GM12878 (cell line): ENCODE data around the gene C2CD5. TPM values are rescaled to one million over a fixed set of nuclear protein-coding genes. Genes with fewer than 3 reads are reported as not detected.
"Not testable (repeated sequence)": the region's sequence is repeated elsewhere in the genome, so short reads cannot be mapped to it uniquely, and the experiment has no call there.

Experiments used
- ATAC-seq: fragments of 200-7000 bp; cut with Tn5 transposase; 3 replicates; pipeline ENCODE4 v1.9.1; 2020; ENCODE audit warnings: mild to moderate bottlenecking, moderate library complexity
- BruUV-seq: library from RNA; stranded (reverse); fragments of 400-500 nt; replicated peaks from 2 replicates; lab custom pipeline; 2021; lab: Mats Ljungman, UMichigan
- CTCF ChIA-PET: fragments of 300-600 bp; sonication (Branson Sonifier 250); formaldehyde crosslinking; extraction: SDS; loops from one replicate; lab custom pipeline; 2021; ENCODE audit warnings: inconsistent platforms; lab: Yijun Ruan, JAX
- POLR2A ChIA-PET: fragments of 350-600 bp; formaldehyde crosslinking; extraction: SDS; loops from one replicate; lab custom pipeline; 2021; ENCODE audit warnings: inconsistent platforms; lab: Charles Lee
- RAD21 ChIA-PET: fragments of 300-600 bp; sonication (Branson Sonifier 250); formaldehyde crosslinking; loops from one replicate; lab custom pipeline; 2023; ENCODE audit warnings: antibody characterized with exemption; ENCODE audit not compliant: unreplicated experiment; lab: Charles Lee
- SMC1A ChIA-PET: fragments of 300-600 bp; sonication (Branson Sonifier 250); formaldehyde crosslinking; loops from one replicate; lab custom pipeline; 2023; ENCODE audit not compliant: unreplicated experiment, uncharacterized antibody; lab: Charles Lee
- DNase-seq: peaks from one replicate; pipeline ENCODE4 v3.0.0-alpha.2; 2011; ENCODE audit warnings: low read depth, low spot score
- FAIRE-seq: peaks from 3 replicates; lab custom pipeline; 2011; peaks lifted over from hg19 to GRCh38; lab: Jason Lieb, UNC
- H2AFZ ChIP-seq: 2 replicates; pipeline ENCODE4 v1.6.0; 2011; ENCODE audit warnings: low read depth, low read length, control low read depth; ENCODE audit not compliant: control insufficient read depth
- H3K27ac ChIP-seq: 2 replicates; pipeline ENCODE4 v1.5.1; 2011; ENCODE audit warnings: control low read depth; ENCODE audit not compliant: control insufficient read depth, insufficient read depth
- H3K27me3 ChIP-seq, 2 experiments: replicated peaks in 1 of 2; 2 replicates each; pipeline versions ENCODE4 v1.6.0 to v1.6.1; 2011; ENCODE audit warnings: low read length in 1 of 2; ENCODE audit not compliant: control insufficient read depth in 2 of 2, insufficient read depth in 2 of 2
- H3K36me3 ChIP-seq, 2 experiments: 2 replicates each; pipeline ENCODE4 v1.5.1; 2011; ENCODE audit warnings: low read length in 1 of 2; ENCODE audit not compliant: control insufficient read depth in 2 of 2, insufficient read depth in 2 of 2
- H3K4me1 ChIP-seq: 2 replicates; pipeline ENCODE4 v1.6.1; 2011; ENCODE audit warnings: mild to moderate bottlenecking, low read length, moderate library complexity, mixed read lengths; ENCODE audit not compliant: control insufficient read depth, insufficient read depth
- H3K4me2 ChIP-seq: 2 replicates; pipeline ENCODE4 v1.6.0; 2011; ENCODE audit warnings: control low read depth; ENCODE audit not compliant: control insufficient read depth, insufficient read depth
- H3K4me3 ChIP-seq: fragments of 200-600 bp; sonication (generic); 2 replicates; pipeline ENCODE4 v1.5.1; 2016
- H3K79me2 ChIP-seq: 2 replicates; pipeline ENCODE4 v1.6.0; 2011; ENCODE audit warnings: low read length; ENCODE audit not compliant: control insufficient read depth, insufficient read depth
- H3K9ac ChIP-seq: 2 replicates; pipeline ENCODE4 v1.8.0; 2011; ENCODE audit warnings: low read length, control low read depth, mixed read lengths; ENCODE audit not compliant: control insufficient read depth, insufficient read depth
- H3K9me3 ChIP-seq: replicated peaks from 3 replicates; pipeline ENCODE4 v1.5.1; 2011; ENCODE audit warnings: mild to moderate bottlenecking, low read length; ENCODE audit not compliant: control insufficient read depth, insufficient read depth
- H4K20me1 ChIP-seq: 2 replicates; pipeline ENCODE4 v1.6.0; 2011; ENCODE audit not compliant: control insufficient read depth, insufficient read depth
- KAT2A ChIP-seq: conservative IDR thresholded peaks from 2 replicates; pipeline ENCODE4 v1.6.1; 2011; ENCODE audit warnings: low read depth, low read length; ENCODE audit not compliant: control insufficient read depth
- MEF2A ChIP-seq: IDR thresholded peaks from 2 replicates; pipeline ENCODE4 v1.6.1; 2011; ENCODE audit warnings: low read depth, mild to moderate bottlenecking, low read length, moderate library complexity; ENCODE audit not compliant: insufficient read depth
- MXI1 ChIP-seq: fragments of 150-350 bp; IDR thresholded peaks from 2 replicates; pipeline ENCODE4 v1.6.1; 2011; ENCODE audit warnings: low read depth, mild to moderate bottlenecking, inconsistent platforms, low read length, improper control_type of control experiment
- PAX8 ChIP-seq: fragments of 450-650 bp; IDR thresholded peaks from 2 replicates; pipeline ENCODE4 v1.6.1; 2017; ENCODE audit warnings: mild to moderate bottlenecking, moderate library complexity
- RAD21 ChIP-seq: IDR thresholded peaks from 2 replicates; pipeline ENCODE4 v1.6.1; 2011; ENCODE audit warnings: mild to moderate bottlenecking, low read depth, low read length, moderate library complexity; ENCODE audit not compliant: insufficient read depth
- TAF1 ChIP-seq: IDR thresholded peaks from 2 replicates; pipeline ENCODE4 v1.6.1; 2011; ENCODE audit warnings: mild to moderate bottlenecking, low read depth, low read length, borderline replicate concordance
- WGBS: methylation state at CpG from one replicate; pipeline ENCODE4 v1.1.6; 2016; ENCODE audit warnings: low lambda C conversion rate; ENCODE audit not compliant: insufficient replicate concordance, insufficient coverage; ENCODE audit errors: missing lambda C conversion rate; 5-methylcytosine and 5-hydroxymethylcytosine counted together
- in situ Hi-C: fragments of 300-500 bp; cut with MboI; formaldehyde crosslinking; loops from 9 replicates; pipeline ENCODE4 v1.14.3; 2018; ENCODE audit warnings: mixed read lengths
- intact Hi-C: fragments of 100-400 bp; cut with micrococcal nuclease; formaldehyde crosslinking; loops from one replicate; pipeline ENCODE4 v1.14.2; 2022; ENCODE audit not compliant: unreplicated experiment
- polyA plus RNA-seq, 11 experiments: library from polyadenylated mRNA; depleted of rRNA in 4 of 11; unstranded in 6 of 11; stranded (reverse) in 5 of 11; fragments of >200 nt; fragmentation: Nextera tagmentation in 4 of 11; fragmentation: Illumina TruSeq in 1 of 11; extraction: Ambion mirVana in 4 of 11; extraction: Trizol in 1 of 11; gene quantifications; 1 replicate in 1 of 11; 2 replicates in 10 of 11; pipeline versions ENCODE4 v1.2.1 to v1.2.3, GENCODE V29; 2011 to 2016; ENCODE audit warnings: inconsistent platforms in 2 of 11, missing spikeins in 2 of 11, low read depth in 1 of 11
- total RNA-seq, 4 experiments: library from RNA; depleted of rRNA in 3 of 4; stranded (reverse); fragments of >200 nt in 3 of 4; fragmentation: Illumina TruSeq in 1 of 4; extraction: Trizol in 1 of 4; gene quantifications; 2 replicates each; pipeline versions ENCODE4 v1.2.1 to v1.2.3, GENCODE V29; 2013 to 2021
- TF ChIP-seq, protein P1 (sequence below): fragments of 450-650 bp; IDR thresholded peaks from 2 replicates; pipeline ENCODE4 v1.6.1; 2017; ENCODE audit warnings: low read depth, mild to moderate bottlenecking, moderate library complexity

Gene C2CD5
- total and polyA plus RNA-seq, 10 of the 15 experiments (the other 5 are each of a cell fraction or from before 2014, with no cell fraction given) = 7.7 to 55.0 (median 27.0) TPM

DNA sequence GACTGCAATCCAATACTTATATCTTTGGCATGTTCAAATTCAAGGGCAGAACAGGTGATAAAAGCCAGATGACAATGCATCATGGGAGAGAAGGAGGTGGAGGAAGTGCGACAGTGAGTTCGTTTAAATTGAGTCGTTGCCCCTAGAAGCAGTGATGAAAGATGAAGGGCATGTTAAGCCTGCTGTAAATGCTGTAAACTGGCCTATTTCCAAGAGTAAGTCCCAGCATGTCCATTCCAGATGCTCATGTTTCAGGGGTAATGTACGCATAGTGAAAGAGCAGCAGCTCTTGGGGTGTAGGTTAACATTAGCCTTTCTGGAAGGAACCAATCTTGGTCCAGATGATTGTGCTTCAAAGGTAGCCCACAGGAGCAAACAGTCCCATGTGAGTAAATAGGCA, 97.1 kb downstream of the C2CD5 start:
- TF ChIP-seq, protein P1, sequence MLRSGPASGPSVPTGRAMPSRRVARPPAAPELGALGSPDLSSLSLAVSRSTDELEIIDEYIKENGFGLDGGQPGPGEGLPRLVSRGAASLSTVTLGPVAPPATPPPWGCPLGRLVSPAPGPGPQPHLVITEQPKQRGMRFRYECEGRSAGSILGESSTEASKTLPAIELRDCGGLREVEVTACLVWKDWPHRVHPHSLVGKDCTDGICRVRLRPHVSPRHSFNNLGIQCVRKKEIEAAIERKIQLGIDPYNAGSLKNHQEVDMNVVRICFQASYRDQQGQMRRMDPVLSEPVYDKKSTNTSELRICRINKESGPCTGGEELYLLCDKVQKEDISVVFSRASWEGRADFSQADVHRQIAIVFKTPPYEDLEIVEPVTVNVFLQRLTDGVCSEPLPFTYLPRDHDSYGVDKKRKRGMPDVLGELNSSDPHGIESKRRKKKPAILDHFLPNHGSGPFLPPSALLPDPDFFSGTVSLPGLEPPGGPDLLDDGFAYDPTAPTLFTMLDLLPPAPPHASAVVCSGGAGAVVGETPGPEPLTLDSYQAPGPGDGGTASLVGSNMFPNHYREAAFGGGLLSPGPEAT = no peak
- no peak for TF ChIP-seq KAT2A
- TF ChIP-seq TAF1 = no peak
- TF ChIP-seq MXI1 = no peak
- TF ChIP-seq PAX8 = no peak
- TF ChIP-seq RAD21 = no peak
- no peak for TF ChIP-seq MEF2A

DNA sequence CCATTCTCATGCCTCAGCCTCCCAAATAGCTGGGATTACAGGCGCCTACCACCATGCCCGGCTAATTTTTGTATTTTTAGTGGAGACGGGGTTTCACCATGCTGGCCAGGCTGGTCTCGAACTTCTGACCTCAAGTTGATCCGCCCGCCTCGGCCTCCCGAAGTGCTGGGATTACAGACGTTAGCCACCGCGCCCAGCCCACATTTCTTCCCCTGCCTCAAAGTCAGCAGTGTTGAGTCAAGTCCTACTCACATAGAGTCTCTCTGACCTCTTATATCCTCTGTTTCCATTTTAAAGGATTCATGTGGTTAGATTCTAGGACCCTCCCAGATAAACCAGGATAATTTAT, 100.1 kb downstream of the C2CD5 start:
- intact Hi-C loops = loop anchor here (10.0 kb wide), 1 partner anchor 179 kb away; no protein-coding TSS in a partner anchor
- H3K9ac ChIP-seq, H3K27me3 ChIP-seq, H4K20me1 ChIP-seq, H3K36me3 ChIP-seq, H3K4me3 ChIP-seq, FAIRE-seq, ATAC-seq, POLR2A ChIA-PET, H3K4me1 ChIP-seq, H2AFZ ChIP-seq, BruUV-seq, DNase-seq, H3K9me3 ChIP-seq, H3K79me2 ChIP-seq, H3K27ac ChIP-seq, H3K4me2 ChIP-seq: not testable (repeated sequence)
- in situ Hi-C loops = loop anchor here (10.0 kb wide), 2 partner anchors 339 to 749 kb away; no protein-coding TSS in a partner anchor
- ChIA-PET SMC1A (interaction anchor here (1.2 to 1.8 kb wide), 4 partner anchors 10 to 748 kb away, joined by 3 to 9 read pairs (median 4); no protein-coding TSS in a partner anchor), CTCF (interaction anchor here (0.9 to 2.6 kb wide), 8 partner anchors 11 to 746 kb away, joined by 3 to 27 read pairs (median 7); no protein-coding TSS in a partner anchor), RAD21 (interaction anchor here (0.9 to 1.6 kb wide), 3 partner anchors 15 to 745 kb away, joined by 3 to 8 read pairs (median 5); no protein-coding TSS in a partner anchor)
- WGBS = 92% methylated on average over 11 of the region's 11 CpGs

More for the DNA sequence above, 97.1 kb downstream of the C2CD5 start:
- Histone ChIP-seq H3K4me2 (no peak overlapping the region), H3K9ac (no peak overlapping the region), H2AFZ (no peak overlapping the region), H3K27me3 (no peaks in the 10 kb centered on the region), H3K4me1 (no peaks in the 10 kb centered on the region), H3K4me3 (no peak overlapping the region), H3K36me3 (no peaks in the 10 kb centered on the region; a peak in 1 of 4 replicates), H3K27ac (no peak overlapping the region), H4K20me1 (no peaks in the 10 kb centered on the region), H3K79me2 (no peaks in the 10 kb centered on the region), H3K9me3 (no peaks in the 10 kb centered on the region)
- intact Hi-C loops (loop anchor here (10.0 kb wide), 1 partner anchor 182 kb away; no protein-coding TSS in a partner anchor), in situ Hi-C loops (loop anchor here (10.0 kb wide), 2 partner anchors 342 to 752 kb away; no protein-coding TSS in a partner anchor)
- no peak for ATAC-seq
- FAIRE-seq = no peak
- 82% methylated on average over 4 of the region's 4 CpGs for WGBS
- DNase-seq = no peak
- ChIA-PET POLR2A (no interaction called here), SMC1A (interaction anchor here (0.7 to 2.2 kb wide), 5 partner anchors 9 to 364 kb away, joined by 3 to 10 read pairs (median 4); no protein-coding TSS in a partner anchor), CTCF (interaction anchor here (0.6 to 7.4 kb wide), 4 partner anchors 12 to 346 kb away, joined by 3 to 72 read pairs (median 3); no protein-coding TSS in a partner anchor), RAD21 (no interaction called here)
- BruUV-seq = no TSS peak
